SK-N-SH (cell line): ENCODE results near the gene ZCWPW2. TPM values are rescaled to one million over a fixed set of nuclear protein-coding genes. Genes with fewer than 3 reads are reported as not detected.
A peak's percentile ranks its signal among the peaks of the same experiment; 100 is the strongest.

Source experiments
- CTCF ChIA-PET: fragments of 300-600, 350-600 bp; formaldehyde crosslinking; extraction: SDS; loops from one replicate; lab custom pipeline; 2021; lab: Yijun Ruan, JAX
- POLR2A ChIA-PET: fragments of 350-600 bp; sonication (Branson Sonifier 250); formaldehyde crosslinking; extraction: SDS; loops from one replicate; lab custom pipeline; 2020; ENCODE audit warnings: antibody characterized with exemption, inconsistent platforms; lab: Yijun Ruan, JAX
- DNase-seq: peaks from one replicate; pipeline ENCODE4 v3.0.0; 2012
- H2AFZ ChIP-seq: fragments of 200-600 bp; sonication (generic); 2 replicates; pipeline ENCODE4 v1.8.1; 2016; ENCODE audit warnings: antibody characterized with exemption, mild to moderate bottlenecking, low read depth
- H3F3A ChIP-seq: fragments of 200-600 bp; sonication (generic); replicated peaks from 2 replicates; pipeline ENCODE3; 2016; ENCODE audit warnings: antibody characterized with exemption, mild to moderate bottlenecking; ENCODE audit not compliant: insufficient read depth
- H3K27ac ChIP-seq, 2 experiments: fragments of 200-500 bp in 1 of 2; fragments of 200-600 bp in 1 of 2; sonication (Bioruptor generic) in 1 of 2; sonication (generic), shearing (Covaris generic) in 1 of 2; 2 replicates each; pipeline versions ENCODE4 v1.5.1 to v1.6.1; 2014 to 2016; ENCODE audit warnings: low read depth in 2 of 2, inconsistent platforms in 1 of 2, low read length in 1 of 2, mild to moderate bottlenecking in 1 of 2, mixed read lengths in 1 of 2
- H3K27me3 ChIP-seq: fragments of 200-600 bp; sonication (generic), shearing (Covaris generic); 2 replicates; pipeline ENCODE4 v1.6.1; 2016; ENCODE audit warnings: mixed run types; ENCODE audit not compliant: insufficient read depth
- H3K36me3 ChIP-seq, 2 experiments: fragments of 200-500 bp in 1 of 2; fragments of 200-600 bp in 1 of 2; sonication (Bioruptor generic) in 1 of 2; sonication (generic) in 1 of 2; replicated peaks in 1 of 2; 2 replicates each; pipeline versions ENCODE3 to v1.5.1; 2014 to 2016; ENCODE audit warnings: low read length in 1 of 2, mild to moderate bottlenecking in 1 of 2; ENCODE audit not compliant: insufficient read depth in 2 of 2, control insufficient read depth in 1 of 2
- H3K4me1 ChIP-seq, 2 experiments: fragments of 200-500 bp in 1 of 2; fragments of 200-600 bp in 1 of 2; sonication (Bioruptor generic) in 1 of 2; sonication (generic), shearing (Covaris generic) in 1 of 2; 2 replicates each; pipeline versions ENCODE4 v1.5.1 to v1.6.1; 2014 to 2016; ENCODE audit warnings: low read depth in 1 of 2, low read length in 1 of 2, mixed run types in 1 of 2; ENCODE audit not compliant: insufficient read depth in 2 of 2, control insufficient read depth in 1 of 2
- H3K4me2 ChIP-seq: fragments of 200-600 bp; sonication (generic), shearing (Covaris generic); 2 replicates; pipeline ENCODE4 v1.6.1; 2017; ENCODE audit warnings: mixed run types
- H3K4me3 ChIP-seq, 2 experiments: fragments of 200-500 bp in 1 of 2; fragments of 200-600 bp in 1 of 2; sonication (Bioruptor generic) in 1 of 2; sonication (generic), shearing (Covaris generic) in 1 of 2; 2 replicates each; pipeline versions ENCODE4 v1.5.1 to v1.8.1; 2014 to 2016; ENCODE audit warnings: low read depth in 2 of 2, inconsistent platforms in 1 of 2, low read length in 1 of 2, mild to moderate bottlenecking in 1 of 2, mixed read lengths in 1 of 2, moderate library complexity in 1 of 2
- H3K79me2 ChIP-seq: fragments of 200-600 bp; sonication (generic); 2 replicates; pipeline ENCODE4 v1.8.1; 2017; ENCODE audit warnings: mild to moderate bottlenecking; ENCODE audit not compliant: insufficient read depth
- H3K9ac ChIP-seq: fragments of 200-600 bp; sonication (generic); 2 replicates; pipeline ENCODE4 v1.6.1; 2017; ENCODE audit warnings: mixed run types
- H3K9me2 ChIP-seq: fragments of 200-600 bp; sonication (generic); 2 replicates; pipeline ENCODE4 v1.6.1; 2017; ENCODE audit warnings: mixed run types
- H3K9me3 ChIP-seq: fragments of 200-600 bp; sonication (generic); 2 replicates; pipeline ENCODE4 v1.6.1; 2017; ENCODE audit warnings: mixed run types, mild to moderate bottlenecking, moderate library complexity
- H4K20me1 ChIP-seq: fragments of 200-600 bp; sonication (generic); 2 replicates; pipeline ENCODE4 v1.6.1; 2017; ENCODE audit warnings: mild to moderate bottlenecking, mixed run types; ENCODE audit not compliant: insufficient read depth
- CTCF ChIP-seq: fragments of 200-600 bp; sonication (generic); IDR thresholded peaks from 2 replicates; pipeline ENCODE4 v1.6.1; 2017; ENCODE audit warnings: antibody characterized with exemption, mild to moderate bottlenecking, moderate library complexity
- EP300 ChIP-seq, 2 experiments: IDR thresholded peaks; 2 replicates each; pipeline versions ENCODE4 v1.4.0 to v1.6.1; 2012; ENCODE audit warnings: borderline replicate concordance in 1 of 2, low read depth in 1 of 2, low read length in 1 of 2
- FOSL2 ChIP-seq: IDR thresholded peaks from 2 replicates; pipeline ENCODE4 v1.4.0; 2012; ENCODE audit warnings: low read depth, mild to moderate bottlenecking, moderate library complexity, borderline replicate concordance
- GABPA ChIP-seq: IDR thresholded peaks from 2 replicates; pipeline ENCODE4 v1.4.0; 2012; ENCODE audit warnings: low read depth, mild to moderate bottlenecking
- IRF3 ChIP-seq: fragments of 150-350 bp; IDR thresholded peaks from 2 replicates; pipeline ENCODE4 v1.6.1; 2016; ENCODE audit warnings: mild to moderate bottlenecking, low read depth, low read length
- JUND ChIP-seq: IDR thresholded peaks from 2 replicates; pipeline ENCODE4 v1.4.0; 2012
- NRF1 ChIP-seq: IDR thresholded peaks from 2 replicates; pipeline ENCODE4 v1.6.1; 2012; ENCODE audit warnings: low read depth, mild to moderate bottlenecking, low read length
- PBX3 ChIP-seq: IDR thresholded peaks from 2 replicates; pipeline ENCODE4; 2012
- RFX5 ChIP-seq: IDR thresholded peaks from 2 replicates; pipeline ENCODE4 v1.6.1; 2012; ENCODE audit warnings: mild to moderate bottlenecking, improper control_type of control experiment, low read length
- RXRA ChIP-seq: IDR thresholded peaks from 2 replicates; pipeline ENCODE4 v1.4.0; 2012; ENCODE audit warnings: low read depth, mild to moderate bottlenecking, borderline replicate concordance
- SIN3A ChIP-seq: IDR thresholded peaks from 2 replicates; pipeline ENCODE4 v1.6.1; 2012; ENCODE audit warnings: low read depth, mild to moderate bottlenecking, low read length, moderate library complexity, borderline replicate concordance
- SMC3 ChIP-seq: IDR thresholded peaks from 2 replicates; pipeline ENCODE4 v1.6.1; 2012; ENCODE audit warnings: low read depth, low read length, improper control_type of control experiment
- TAF1 ChIP-seq: IDR thresholded peaks from 2 replicates; pipeline ENCODE4 v1.6.1; 2012; ENCODE audit warnings: low read depth, mild to moderate bottlenecking, low read length, moderate library complexity, borderline replicate concordance
- TCF12 ChIP-seq: IDR thresholded peaks from 2 replicates; pipeline ENCODE4 v1.4.0; 2012
- TEAD4 ChIP-seq: IDR thresholded peaks from 2 replicates; pipeline ENCODE4 v1.4.0; 2012; ENCODE audit warnings: mild to moderate bottlenecking, borderline replicate concordance; ENCODE audit not compliant: insufficient read depth
- USF1 ChIP-seq: IDR thresholded peaks from 2 replicates; pipeline ENCODE4 v1.4.0; 2012; ENCODE audit warnings: low read depth, borderline replicate concordance
- YY1 ChIP-seq: IDR thresholded peaks from 2 replicates; pipeline ENCODE4 v1.4.0; 2012; ENCODE audit warnings: low read depth, mild to moderate bottlenecking
- WGBS: methylation state at CpG from one replicate; pipeline ENCODE4 v1.1.6; 2017; ENCODE audit warnings: low lambda C conversion rate; 5-methylcytosine and 5-hydroxymethylcytosine counted together
- polyA plus RNA-seq, 3 experiments: library from polyadenylated mRNA; depleted of rRNA; stranded (reverse); fragments of >200 nt; gene quantifications; 2 replicates each; pipeline ENCODE4 v1.2.3, GENCODE V29; 2012

Gene ZCWPW2
- polyA plus RNA-seq, 1 of the 3 experiments (the other 2 are of a cell fraction), result 0.13 TPM

GRCh38 chr3:28320981-28321380 lies 27.5 kb upstream of the ZCWPW2 start:
- peaks cover 0 to 5% of the 10 kb centered on the region in 2 experiments; a peak in 1 of 4 replicates for H3K4me1 ChIP-seq
- no peaks in the 10 kb centered on the region for H3F3A ChIP-seq
- H3K9me2 ChIP-seq, result no peaks in the 10 kb centered on the region
- ChIA-PET POLR2A (no interaction called here), CTCF (interaction anchor here (0.8 to 8.6 kb wide), 6 partner anchors 8 to 609 kb away, joined by 3 to 72 read pairs (median 3); no protein-coding TSS in a partner anchor)
- no peaks in the 10 kb centered on the region for H3K9me3 ChIP-seq
- no peak overlapping the region for H3K4me3 ChIP-seq
- no peak overlapping the region for H3K27ac ChIP-seq
- TF ChIP-seq RFX5 (no peak), TAF1 (no peak), YY1 (no peak), SMC3 (no peak), JUND (no peak), FOSL2 (no peak), USF1 (no peak), SIN3A (no peak), TEAD4 (no peak)
- no peaks in the 10 kb centered on the region for H3K27me3 ChIP-seq
- peaks cover 52 to 71% of the 10 kb centered on the region in 2 experiments for H3K36me3 ChIP-seq
- H3K79me2 ChIP-seq, result no peaks in the 10 kb centered on the region
- H2AFZ ChIP-seq, result no peak overlapping the region
- no peak overlapping the region for H3K4me2 ChIP-seq
- no peak for DNase-seq
- no peaks in the 10 kb centered on the region for H4K20me1 ChIP-seq
- H3K9ac ChIP-seq, result no peak overlapping the region

- CTCF ChIA-PET, result interaction anchor here (1.3 to 8.6 kb wide), 4 partner anchors 9 to 610 kb away, joined by 3 to 72 read pairs (median 4); no protein-coding TSS in a partner anchor
- Histone ChIP-seq H3K9ac (no peak overlapping the region), H3K79me2 (no peaks in the 10 kb centered on the region)
- TF ChIP-seq NRF1 (no peak), GABPA (no peak), RXRA (no peak), EP300 (IDR thresholded peaks at IDR 0.05; ENCODE audit: borderline replicate concordance in 1 of 2, low read depth in 1 of 2, low read length in 1 of 2) (no peak), FOSL2 (peak; percentile 29; the same call in 1 of the 2 replicates), TCF12 (no peak), USF1 (no peak), PBX3 (peak; percentile 64; the same call in 1 of the 2 replicates), YY1 (no peak), IRF3 (no peak), CTCF (no peak)
- TF ChIP-seq, all 33 proteins: peak for 2
- Histone ChIP-seq H3K4me3 (no peak overlapping the region), H3K9me3 (no peaks in the 10 kb centered on the region), H3K4me2 (no peak overlapping the region), H3F3A (no peaks in the 10 kb centered on the region), H3K27me3 (no peaks in the 10 kb centered on the region), H2AFZ (no peak overlapping the region), H4K20me1 (no peaks in the 10 kb centered on the region), H3K36me3 (peaks cover 64 to 76% of the 10 kb centered on the region in 2 experiments), H3K9me2 (no peaks in the 10 kb centered on the region), H3K4me1 (peaks cover 0 to 5% of the 10 kb centered on the region in 2 experiments; a peak in 2 of 4 replicates), H3K27ac (no peak overlapping the region)
- POLR2A ChIA-PET, result no interaction called here
- no peak for DNase-seq
- WGBS, result 83% methylated on average over 1 of the region's 1 CpG
Observed at GRCh38 chr3:28322464-28322863, 26.1 kb upstream of the ZCWPW2 start.
